ENCODE measurements around the gene IFNAR1.
A peak's percentile ranks its signal among the peaks of the same experiment; 100 is the strongest.
"Not testable (repeated sequence)": the region's sequence is repeated elsewhere in the genome, so short reads cannot be mapped to it uniquely, and the experiment has no call there.

DNA sequence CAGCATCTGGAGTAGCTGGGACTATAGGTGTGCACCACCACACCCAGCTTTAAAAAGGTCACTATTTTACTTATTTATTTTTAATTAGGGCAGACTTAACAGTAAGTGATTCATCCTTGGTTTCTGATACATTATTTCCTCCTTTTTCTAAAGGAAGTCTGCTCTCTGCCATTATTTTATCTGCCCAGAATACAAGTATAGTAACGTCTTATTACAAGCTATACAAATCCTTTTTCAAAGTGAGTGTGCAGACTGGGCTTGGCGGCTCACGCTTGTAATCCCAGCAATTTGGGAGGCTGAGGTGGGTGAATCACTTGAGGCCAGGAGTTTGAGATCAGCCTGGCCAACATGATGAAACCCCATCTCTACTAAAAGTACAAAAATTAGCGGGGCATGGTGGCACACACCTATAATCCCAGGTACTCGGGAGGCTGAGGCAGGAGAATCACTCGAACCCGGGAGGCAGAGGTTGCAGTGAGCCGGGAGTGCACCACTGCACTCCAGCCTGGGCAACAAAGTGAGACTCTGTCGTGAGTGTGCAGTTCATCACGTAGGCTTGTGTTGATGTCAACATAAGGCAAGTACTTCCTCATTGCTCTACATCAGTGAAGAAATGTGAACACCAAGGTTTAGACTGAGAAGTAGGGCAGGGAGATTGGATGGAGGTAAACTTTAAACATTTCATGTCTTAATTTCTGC is 39.3 kb downstream of the IFNAR1 start:
- TF ChIP-seq POLR2A (IDR thresholded peaks at IDR 0.05; ENCODE audit: extremely low read depth, insufficient read length), result not testable (repeated sequence)
- TF ChIP-seq, protein P1, sequence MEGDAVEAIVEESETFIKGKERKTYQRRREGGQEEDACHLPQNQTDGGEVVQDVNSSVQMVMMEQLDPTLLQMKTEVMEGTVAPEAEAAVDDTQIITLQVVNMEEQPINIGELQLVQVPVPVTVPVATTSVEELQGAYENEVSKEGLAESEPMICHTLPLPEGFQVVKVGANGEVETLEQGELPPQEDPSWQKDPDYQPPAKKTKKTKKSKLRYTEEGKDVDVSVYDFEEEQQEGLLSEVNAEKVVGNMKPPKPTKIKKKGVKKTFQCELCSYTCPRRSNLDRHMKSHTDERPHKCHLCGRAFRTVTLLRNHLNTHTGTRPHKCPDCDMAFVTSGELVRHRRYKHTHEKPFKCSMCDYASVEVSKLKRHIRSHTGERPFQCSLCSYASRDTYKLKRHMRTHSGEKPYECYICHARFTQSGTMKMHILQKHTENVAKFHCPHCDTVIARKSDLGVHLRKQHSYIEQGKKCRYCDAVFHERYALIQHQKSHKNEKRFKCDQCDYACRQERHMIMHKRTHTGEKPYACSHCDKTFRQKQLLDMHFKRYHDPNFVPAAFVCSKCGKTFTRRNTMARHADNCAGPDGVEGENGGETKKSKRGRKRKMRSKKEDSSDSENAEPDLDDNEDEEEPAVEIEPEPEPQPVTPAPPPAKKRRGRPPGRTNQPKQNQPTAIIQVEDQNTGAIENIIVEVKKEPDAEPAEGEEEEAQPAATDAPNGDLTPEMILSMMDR (IDR thresholded peaks at IDR 0.05; ENCODE audit: low read depth, low read length), result not testable (repeated sequence)
- TF ChIP-seq, protein P2, sequence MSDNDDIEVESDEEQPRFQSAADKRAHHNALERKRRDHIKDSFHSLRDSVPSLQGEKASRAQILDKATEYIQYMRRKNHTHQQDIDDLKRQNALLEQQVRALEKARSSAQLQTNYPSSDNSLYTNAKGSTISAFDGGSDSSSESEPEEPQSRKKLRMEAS (IDR thresholded peaks at IDR 0.05; ENCODE audit: low read depth, low read length), result 0 out of 2 replicates have a peak, but pooled peaks have one; percentile 23
- TF ChIP-seq MYC (IDR thresholded peaks at IDR 0.05; ENCODE audit: low read depth, low read length), result peak; percentile 29; the same call in 1 of the 2 replicates

Data from NB4 (cell line).